Thymus (tissue), 14 donors: Measurements from ENCODE around the gene GPR157. TPM values are rescaled to one million over a fixed set of nuclear protein-coding genes. Genes with fewer than 3 reads are reported as not detected.
A peak's percentile ranks its signal among the peaks of the same experiment; 100 is the strongest.

Source experiments
- DNase-seq, 9 donors: peaks; one replicate each; pipeline ENCODE4 v3.0.0-alpha.2; 2013; ENCODE audit warnings: low spot score in 9 of 9, low read depth in 6 of 9, missing footprints in 1 of 9
- H3K27ac ChIP-seq, 2 donors: one replicate each; pipeline ENCODE4 v1.5.1; 2013; ENCODE audit warnings: control low read depth in 1 of 2, low read depth in 1 of 2, low read length in 1 of 2, mild to moderate bottlenecking in 1 of 2, moderate library complexity in 1 of 2
- H3K27me3 ChIP-seq, 2 donors: one replicate each; pipeline ENCODE4 v1.5.1; 2013; ENCODE audit warnings: low read length in 1 of 2; ENCODE audit not compliant: control insufficient read depth in 2 of 2, insufficient read depth in 1 of 2
- H3K36me3 ChIP-seq, 2 donors: one replicate each; pipeline ENCODE4 v1.5.1; 2013; ENCODE audit warnings: low read length in 1 of 2, mild to moderate bottlenecking in 1 of 2, moderate library complexity in 1 of 2; ENCODE audit not compliant: control insufficient read depth in 2 of 2, insufficient read depth in 2 of 2
- H3K4me1 ChIP-seq, 2 donors: one replicate each; pipeline ENCODE4 v1.5.1; 2013; ENCODE audit warnings: low read length in 2 of 2; ENCODE audit not compliant: control insufficient read depth in 2 of 2, insufficient read depth in 2 of 2
- H3K4me3 ChIP-seq, 2 donors: one replicate each; pipeline ENCODE4 v1.5.1; 2013; ENCODE audit warnings: low read length in 2 of 2, control low read depth in 1 of 2, mild to moderate bottlenecking in 1 of 2
- H3K9me3 ChIP-seq, 2 donors: one replicate each; pipeline ENCODE4 v1.5.1; 2013; ENCODE audit warnings: low read length in 1 of 2, mild to moderate bottlenecking in 1 of 2; ENCODE audit not compliant: control insufficient read depth in 2 of 2, insufficient read depth in 1 of 2
- WGBS: extraction: QIAGEN DNeasy Blood & Tissue Kit; methylation state at CpG from one replicate; pipeline ENCODE4 v1.1.7; 2013; 5-methylcytosine and 5-hydroxymethylcytosine counted together
- long read RNA-seq, 10 donors: transcript quantifications; one replicate each; lab custom pipeline, GENCODE V29; 2026
- polyA plus RNA-seq: library from polyadenylated mRNA; stranded (reverse); fragments of 200-250 nt; gene quantifications from one replicate; pipeline ENCODE4 v1.2.3, GENCODE V29; 2013
- total RNA-seq: library from RNA; stranded (reverse); fragments of 120-200 nt; gene quantifications from one replicate; pipeline ENCODE4 v1.2.4, GENCODE V29; 2013
- donor health status: healthy.

Gene GPR157, protein sequence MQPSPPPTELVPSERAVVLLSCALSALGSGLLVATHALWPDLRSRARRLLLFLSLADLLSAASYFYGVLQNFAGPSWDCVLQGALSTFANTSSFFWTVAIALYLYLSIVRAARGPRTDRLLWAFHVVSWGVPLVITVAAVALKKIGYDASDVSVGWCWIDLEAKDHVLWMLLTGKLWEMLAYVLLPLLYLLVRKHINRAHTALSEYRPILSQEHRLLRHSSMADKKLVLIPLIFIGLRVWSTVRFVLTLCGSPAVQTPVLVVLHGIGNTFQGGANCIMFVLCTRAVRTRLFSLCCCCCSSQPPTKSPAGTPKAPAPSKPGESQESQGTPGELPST
- total RNA-seq (4.3 TPM), polyA plus RNA-seq (5.8 TPM)
- long read RNA-seq, donor 1 = 0 reads
- long read RNA-seq, donor 2, partial matches to known transcripts = 0 of 2 reads
- long read RNA-seq, donor 2, other reads (novel, unspliced or antisense) = 0 of 2 reads
- long read RNA-seq, donor 3 = 0 reads
- long read RNA-seq, donor 4 = 0 reads
- long read RNA-seq, donor 5 = 0 reads
- long read RNA-seq, donor 6, full-length matches to known transcripts = 2 of 2 reads
- long read RNA-seq, donor 6, partial matches to known transcripts = 0 of 2 reads
- long read RNA-seq, donor 6, other reads (novel, unspliced or antisense) = 0 of 2 reads
- long read RNA-seq, donor 7, full-length matches to known transcripts = 3 of 3 reads
- long read RNA-seq, donor 7, partial matches to known transcripts = 0 of 3 reads
- long read RNA-seq, donor 7, other reads (novel, unspliced or antisense) = 0 of 3 reads
- long read RNA-seq, donor 8 = 0 reads
- long read RNA-seq, donor 9 = 0 reads
- long read RNA-seq, donor 10 = 0 reads

DNA sequence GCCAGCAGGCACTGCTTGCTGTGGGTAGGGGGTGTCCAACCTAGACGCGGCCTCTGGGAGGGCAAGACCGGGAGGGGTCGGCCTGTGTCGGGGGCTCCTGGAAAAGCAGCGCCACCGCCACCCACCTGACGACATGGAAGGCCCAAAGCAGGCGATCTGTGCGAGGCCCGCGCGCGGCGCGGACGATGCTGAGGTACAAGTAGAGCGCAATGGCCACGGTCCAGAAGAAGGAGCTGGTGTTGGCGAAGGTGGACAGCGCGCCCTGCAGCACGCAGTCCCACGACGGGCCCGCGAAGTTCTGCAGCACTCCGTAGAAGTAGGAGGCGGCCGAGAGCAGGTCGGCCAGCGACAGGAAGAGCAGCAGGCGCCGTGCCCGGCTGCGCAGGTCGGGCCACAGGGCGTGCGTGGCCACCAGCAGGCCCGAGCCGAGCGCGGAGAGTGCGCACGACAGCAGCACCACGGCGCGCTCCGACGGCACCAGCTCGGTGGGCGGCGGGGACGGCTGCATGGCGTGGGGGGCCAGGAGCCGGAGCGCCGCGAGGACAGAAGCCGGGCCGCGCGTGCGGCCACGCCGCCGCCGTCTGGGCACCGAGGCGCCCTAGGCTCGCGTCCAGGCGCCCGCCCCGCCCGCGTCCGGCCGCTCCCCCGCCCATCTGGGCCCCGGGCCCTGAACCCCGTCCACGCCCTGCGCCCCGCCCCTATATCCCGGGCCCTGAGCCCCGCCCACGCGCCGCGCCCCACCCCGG, at the start of gene GPR157:
GPR157 (minus strand) TSS at position 583 of the 746 bp plus-strand sequence; CDS start at position 508, 75 bp downstream.
- peak in 6 of 9 donors; percentile 30 to 75 (median 58) for DNase-seq
- WGBS = 2% methylated on average over 91 of the region's 92 CpGs
- no peaks in the 10 kb centered on the region for H3K9me3 ChIP-seq
- H3K4me1 ChIP-seq = peaks cover 21 to 26% of the 10 kb centered on the region in 2 donors
- H3K27me3 ChIP-seq = peaks cover 7 to 17% of the 10 kb centered on the region in 2 donors
- no peaks in the 10 kb centered on the region for H3K36me3 ChIP-seq
- peak within 1 kb of the TSS; percentile 44 to 70 for H3K4me3 ChIP-seq
- peak within 1 kb of the TSS; percentile 43 to 90 for H3K27ac ChIP-seq

DNA sequence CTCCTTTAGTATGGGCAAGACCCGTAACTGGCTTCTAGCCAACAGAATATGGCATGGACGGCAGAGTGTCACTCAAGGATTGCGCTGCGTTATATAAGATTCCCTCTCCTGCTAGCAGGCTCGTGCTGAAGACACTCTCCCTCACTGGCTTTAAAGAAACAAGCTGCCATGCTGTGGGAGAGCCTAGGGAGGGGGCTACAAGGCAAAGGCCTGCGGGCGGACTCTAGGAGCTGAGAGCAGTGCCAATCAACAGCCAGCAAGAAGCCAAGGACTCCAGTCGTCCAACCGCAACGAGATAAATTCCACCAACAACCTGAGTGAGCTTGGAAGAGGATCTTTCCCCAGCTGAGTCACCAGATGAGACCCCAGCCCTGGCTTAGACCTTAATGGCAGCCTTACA, 45.9 kb upstream of the GPR157 start:
- Histone ChIP-seq H3K9me3 (no peaks in the 10 kb centered on the region), H3K36me3 (no peaks in the 10 kb centered on the region), H3K27ac (no peak overlapping the region), H3K4me1 (no peaks in the 10 kb centered on the region), H3K27me3 (peaks cover 0 to 11% of the 10 kb centered on the region in 2 donors), H3K4me3 (no peak overlapping the region)
- DNase-seq = no peak
- 97% methylated on average over 10 of the region's 10 CpGs for WGBS

DNA sequence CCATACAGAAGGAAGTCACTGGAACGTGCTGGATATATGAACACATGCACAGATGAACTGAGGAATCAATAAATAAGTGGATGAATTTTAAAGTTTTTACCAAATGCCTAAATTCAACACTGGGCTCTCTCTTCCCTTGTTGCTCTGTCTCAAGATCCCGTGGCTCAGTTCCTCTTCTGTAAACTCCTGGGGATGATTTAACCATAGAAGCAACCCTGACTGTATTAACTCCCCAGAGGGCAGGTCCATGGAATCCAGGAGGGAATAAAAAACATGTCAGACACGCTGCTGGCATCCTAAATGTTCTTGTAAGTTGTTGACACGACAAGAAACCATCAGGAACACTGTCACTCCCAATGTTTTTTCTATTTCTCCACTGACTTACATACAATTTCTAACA, 45.3 kb upstream of the GPR157 start:
- no peak overlapping the region for H3K4me3 ChIP-seq
- no peaks in the 10 kb centered on the region for H3K4me1 ChIP-seq
- H3K27me3 ChIP-seq = peaks cover 0 to 12% of the 10 kb centered on the region in 2 donors
- no peak overlapping the region for H3K27ac ChIP-seq
- H3K9me3 ChIP-seq = no peaks in the 10 kb centered on the region
- H3K36me3 ChIP-seq = no peaks in the 10 kb centered on the region
- DNase-seq = no peak
- WGBS = 60% methylated on average over 4 of the region's 4 CpGs

DNA sequence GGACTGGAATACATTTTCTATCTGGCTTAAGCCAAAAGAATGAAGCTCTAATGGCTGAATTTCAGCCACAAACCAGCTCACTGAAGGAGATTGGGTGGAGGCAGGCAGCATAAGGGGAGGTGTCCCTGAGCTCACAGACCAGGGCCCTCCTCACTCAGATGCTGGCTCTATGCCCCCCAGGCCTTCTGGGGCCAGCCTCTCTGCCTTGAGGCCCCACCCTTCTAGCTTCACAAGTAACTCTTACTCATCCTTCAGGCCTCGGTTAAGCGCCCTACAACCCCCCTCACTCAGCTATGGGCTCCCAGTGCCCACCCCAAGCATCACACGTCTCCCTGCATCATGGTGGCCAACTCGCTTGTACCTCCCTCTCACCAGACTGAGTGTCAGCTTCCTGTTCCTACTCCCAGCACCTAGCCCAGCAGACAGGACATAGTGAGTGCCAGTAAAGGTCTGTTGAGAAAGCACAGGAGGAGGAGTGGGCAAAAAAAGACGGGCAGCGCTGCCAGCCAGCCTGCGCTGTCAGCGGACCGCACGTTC, 40.8 kb upstream of the GPR157 start:
- peaks cover 0 to 5% of the 10 kb centered on the region in 2 donors for H3K27me3 ChIP-seq
- H3K9me3 ChIP-seq = no peaks in the 10 kb centered on the region
- DNase-seq = no peak
- H3K36me3 ChIP-seq = no peaks in the 10 kb centered on the region
- no peak overlapping the region for H3K4me3 ChIP-seq
- 95% methylated on average over 10 of the region's 10 CpGs for WGBS
- no peaks in the 10 kb centered on the region for H3K4me1 ChIP-seq
- no peak overlapping the region for H3K27ac ChIP-seq

DNA sequence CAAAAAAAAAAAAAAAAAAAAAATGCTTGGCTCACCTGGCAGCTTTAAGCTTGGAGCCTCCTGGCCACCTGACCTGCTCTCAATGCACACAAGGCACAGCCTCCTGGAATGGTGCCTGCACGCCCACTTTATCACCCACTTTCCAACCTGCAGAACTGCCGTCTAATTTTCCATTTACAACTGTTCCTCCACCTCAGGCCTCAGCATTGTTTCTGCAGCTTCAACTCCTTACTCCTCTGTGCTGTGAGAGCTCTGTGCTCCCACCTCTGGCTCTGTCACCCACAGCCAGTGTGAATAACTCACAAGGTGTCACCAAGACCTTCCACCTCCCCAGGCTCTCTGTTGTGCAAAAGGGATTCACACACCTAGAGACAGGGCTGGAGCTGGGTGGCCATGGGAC, 38.7 kb upstream of the GPR157 start:
- DNase-seq = no peak
- Histone ChIP-seq H3K9me3 (no peaks in the 10 kb centered on the region), H3K4me3 (no peak overlapping the region), H3K27me3 (peaks cover 0 to 4% of the 10 kb centered on the region in 2 donors), H3K36me3 (no peaks in the 10 kb centered on the region), H3K4me1 (no peaks in the 10 kb centered on the region), H3K27ac (no peak overlapping the region)
- WGBS = 98% methylated on average over 2 of the region's 2 CpGs

DNA sequence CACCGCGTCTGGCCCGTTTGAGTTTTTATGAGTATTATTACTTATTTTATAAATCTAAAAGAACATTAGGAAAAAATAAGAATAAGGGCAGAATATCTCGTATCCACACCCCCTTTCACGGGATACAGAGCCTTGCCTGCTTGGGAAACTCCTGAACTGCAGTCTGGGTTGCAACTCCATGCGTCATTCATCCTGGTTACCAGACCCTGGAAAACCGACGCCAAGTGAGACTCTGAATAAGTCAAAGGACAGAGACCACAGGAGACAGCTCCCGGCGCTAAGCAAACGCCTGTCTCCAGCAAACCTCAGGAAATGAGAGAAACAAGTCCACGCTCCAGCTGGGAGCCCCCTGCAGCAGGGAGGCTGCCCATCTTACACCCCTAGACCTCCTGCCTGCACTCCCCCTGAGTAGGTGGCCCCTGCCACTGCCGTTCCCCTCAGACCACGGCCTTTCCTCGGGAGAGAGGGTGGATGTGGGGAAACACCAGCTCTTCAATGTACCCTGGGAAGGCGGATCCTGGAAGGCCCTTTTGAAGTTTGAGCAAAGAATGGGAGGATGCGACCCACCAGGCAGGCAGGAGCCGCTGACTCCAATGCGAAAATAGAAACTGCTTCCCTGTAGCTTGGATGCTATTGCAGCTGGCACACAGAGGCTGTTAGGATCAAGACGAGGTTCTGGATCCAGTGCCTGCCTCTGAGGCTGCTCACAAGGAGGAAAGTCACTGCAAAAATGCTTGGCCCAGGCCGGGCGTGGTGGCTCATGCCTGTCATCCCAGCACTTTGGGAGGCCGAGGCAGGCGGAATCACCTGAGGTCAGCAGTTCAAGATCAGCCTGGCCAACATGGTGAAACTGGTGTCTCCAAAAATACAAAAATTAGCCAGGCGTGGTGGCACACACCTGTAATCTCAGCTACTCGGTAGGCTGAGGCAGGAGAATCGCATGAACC, 37.7 kb upstream of the GPR157 start:
- no peaks in the 10 kb centered on the region for H3K36me3 ChIP-seq
- DNase-seq = no peak
- no peaks in the 10 kb centered on the region for H3K4me1 ChIP-seq

DNA sequence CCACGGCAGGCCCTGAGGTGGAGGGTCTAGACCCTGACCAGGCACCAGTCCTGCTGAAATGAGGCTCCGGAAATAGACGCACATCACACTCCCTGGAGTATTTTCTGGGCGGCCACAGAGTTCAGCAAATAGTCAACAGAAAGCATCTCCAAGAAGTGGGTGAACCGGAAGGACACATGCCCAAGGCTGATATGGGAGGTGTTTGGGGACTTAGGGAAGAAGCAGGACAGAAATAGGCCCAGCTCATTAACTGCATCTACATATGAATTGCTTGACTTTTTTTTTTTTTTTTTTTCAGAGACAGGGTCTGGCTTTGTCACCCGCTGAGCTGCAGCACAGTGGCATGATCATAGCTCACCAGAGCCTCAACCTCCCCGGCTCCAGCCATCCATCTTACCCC, 36.5 kb upstream of the GPR157 start:
- no peaks in the 10 kb centered on the region for H3K9me3 ChIP-seq
- H3K4me1 ChIP-seq = no peaks in the 10 kb centered on the region
- H3K4me3 ChIP-seq = no peak overlapping the region
- H3K36me3 ChIP-seq = no peaks in the 10 kb centered on the region
- DNase-seq = no peak
- H3K27ac ChIP-seq = no peak overlapping the region
- peaks cover 0 to 3% of the 10 kb centered on the region in 2 donors for H3K27me3 ChIP-seq
- WGBS = 98% methylated on average over 7 of the region's 7 CpGs

More for the DNA sequence above, 37.7 kb upstream of the GPR157 start:
- Histone ChIP-seq H3K4me3 (no peak overlapping the region), H3K9me3 (no peaks in the 10 kb centered on the region), H3K27me3 (peaks cover 0 to 4% of the 10 kb centered on the region in 2 donors), H3K27ac (no peak overlapping the region)
- WGBS = 95% methylated on average over 27 of the region's 27 CpGs

DNA sequence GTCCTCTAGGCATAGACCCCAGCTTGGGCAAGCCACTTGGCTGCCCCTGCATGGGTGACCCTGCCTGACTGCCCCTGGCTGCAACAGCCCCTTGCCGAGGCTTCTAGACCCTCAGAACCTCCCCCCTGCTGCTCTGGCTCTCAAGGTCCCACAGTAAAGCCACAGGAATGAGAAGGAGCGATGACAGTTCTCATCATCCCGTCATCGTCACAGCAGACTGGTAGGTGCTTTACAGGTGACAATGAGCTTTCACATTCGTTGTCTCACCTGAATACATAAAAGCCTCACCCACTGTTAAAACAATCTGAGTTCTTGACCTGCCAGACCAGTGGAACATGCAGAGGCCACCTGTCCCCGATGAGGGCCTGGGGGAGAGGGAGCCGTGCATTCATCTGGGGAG, 36.0 kb upstream of the GPR157 start:
- H3K36me3 ChIP-seq = no peaks in the 10 kb centered on the region
- H3K27ac ChIP-seq = no peak overlapping the region
- H3K27me3 ChIP-seq = peaks cover 0 to 3% of the 10 kb centered on the region in 2 donors
- WGBS = 86% methylated on average over 7 of the region's 7 CpGs
- DNase-seq = no peak
- H3K4me3 ChIP-seq = no peak overlapping the region
- H3K9me3 ChIP-seq = no peaks in the 10 kb centered on the region
- no peaks in the 10 kb centered on the region for H3K4me1 ChIP-seq
